CD4-positive, alpha-beta T cell treated with Interleukin-1 beta for 1 hour (primary cell): ENCODE data around the gene ID3.

Source experiments
- DNase-seq, 2 donors: peaks; one replicate each; pipeline ENCODE4 v3.0.0-alpha.2; 2020 to 2022

Gene ID3

DNA sequence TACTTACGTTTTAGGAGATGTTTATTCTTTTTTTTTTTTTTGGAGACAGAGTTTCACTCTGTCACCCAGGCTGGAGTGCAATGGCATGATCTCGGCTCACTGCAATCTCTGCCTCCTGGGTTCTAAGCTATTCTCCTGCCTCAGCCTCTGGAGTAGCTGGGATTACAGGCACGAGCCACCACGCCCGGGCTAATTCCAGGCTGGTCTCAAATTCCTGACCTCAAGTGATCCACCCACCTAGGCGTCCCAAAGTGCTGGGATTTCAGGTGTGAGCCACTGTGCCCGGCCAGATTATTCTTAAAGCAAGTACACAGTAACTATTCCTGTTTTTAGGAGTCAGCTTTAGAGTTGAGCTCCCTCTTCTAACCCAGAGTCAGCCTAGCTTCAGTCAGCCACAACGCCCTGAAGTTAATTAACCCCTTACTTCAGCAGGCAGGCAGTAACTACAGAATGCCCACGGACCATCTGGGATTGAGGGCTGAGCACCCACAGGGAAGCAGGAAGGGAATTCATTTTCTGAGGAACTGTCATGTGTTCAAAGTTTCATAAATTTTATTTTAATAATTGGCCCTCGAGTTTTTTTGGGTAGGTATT, 5.3 kb upstream of the ID3 start:
- DNase-seq, result no peak

DNA sequence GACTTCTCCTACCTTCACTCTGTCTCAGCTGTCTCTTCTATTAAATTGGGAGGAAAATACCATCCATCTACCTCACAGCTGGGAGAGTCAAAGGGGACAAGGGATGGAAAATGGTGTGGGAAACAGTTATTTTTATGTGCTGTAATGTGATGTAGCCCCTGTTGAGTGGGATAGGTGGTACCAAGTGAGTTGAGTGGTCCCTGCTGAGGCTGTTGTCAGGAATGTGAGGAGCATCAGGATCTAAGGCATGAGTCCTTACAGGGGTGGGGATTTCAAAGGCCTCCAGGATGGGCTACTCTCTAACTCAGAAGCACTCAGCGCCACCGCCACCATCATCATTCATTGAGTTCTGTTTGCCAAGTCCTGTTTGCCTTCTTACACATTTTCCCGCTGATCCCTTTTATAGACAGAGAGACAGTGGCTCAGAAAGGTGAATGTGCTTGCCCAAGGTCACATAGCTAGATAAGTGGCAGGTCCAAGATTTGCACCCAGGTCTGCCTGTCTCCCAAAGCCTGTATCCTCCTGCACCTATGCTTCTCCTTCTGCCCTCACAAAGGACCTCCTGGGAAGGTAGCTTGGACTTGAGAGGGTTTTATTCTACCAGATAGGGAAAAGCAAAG, 4.6 kb upstream of the ID3 start:
- DNase-seq, result no peak

DNA sequence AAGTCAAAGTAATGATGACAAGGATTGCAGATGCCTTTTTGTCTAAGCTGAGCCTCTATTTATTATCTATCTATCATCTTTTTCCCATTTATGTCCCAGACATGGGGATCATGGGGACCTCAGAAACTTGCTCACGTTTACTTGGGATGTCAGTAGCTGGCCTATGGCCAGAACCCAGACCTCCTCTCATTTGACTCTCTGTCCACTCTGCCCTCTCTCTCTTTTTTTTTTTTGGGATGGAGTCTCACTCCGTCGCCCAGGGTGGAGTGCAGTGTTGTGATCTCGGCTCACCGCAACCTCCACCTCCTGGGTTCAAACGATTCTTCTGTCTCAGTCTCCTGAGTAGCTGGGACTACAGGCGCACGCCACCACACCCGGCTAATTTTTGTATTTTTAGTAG, 3.7 kb upstream of the ID3 start:
- no peak for DNase-seq

DNA sequence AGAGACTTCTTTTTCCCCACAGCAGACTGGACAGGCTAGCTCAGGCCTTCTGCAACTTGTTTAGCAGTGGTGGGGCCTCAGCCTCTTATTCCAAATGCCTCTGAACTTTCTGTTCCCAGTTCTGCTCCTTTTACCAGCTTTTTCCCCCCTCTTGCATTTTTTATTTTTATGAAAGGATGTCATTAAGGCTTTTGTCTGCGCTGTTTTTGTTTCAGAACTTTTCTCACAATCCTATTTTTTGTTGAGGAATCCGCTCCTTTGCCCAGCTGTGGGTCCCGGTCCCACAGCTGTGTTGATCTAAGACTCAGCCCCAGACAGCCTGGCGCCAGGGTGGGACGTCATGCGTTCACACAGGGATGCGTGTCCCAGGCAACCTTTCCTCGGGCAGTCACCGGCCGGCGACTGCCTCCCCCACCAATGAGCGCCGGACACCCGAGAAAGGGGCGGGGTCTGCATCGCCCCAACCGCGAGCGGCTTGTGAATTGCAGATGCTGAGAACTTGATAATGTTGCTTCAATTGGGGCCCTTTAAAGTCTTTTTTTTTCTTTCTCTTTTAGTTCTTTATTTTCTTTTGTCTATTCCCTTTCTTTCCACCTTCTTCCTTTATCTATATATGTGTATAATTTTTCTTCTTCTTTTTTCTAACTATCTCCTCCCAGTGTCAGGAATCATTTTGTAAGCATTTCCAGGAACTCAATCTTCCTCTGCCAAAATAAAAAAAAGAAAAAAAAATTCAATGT, 3.0 kb upstream of the ID3 start:
- DNase-seq, result peak in 1 of 2 donors; percentile 75

DNA sequence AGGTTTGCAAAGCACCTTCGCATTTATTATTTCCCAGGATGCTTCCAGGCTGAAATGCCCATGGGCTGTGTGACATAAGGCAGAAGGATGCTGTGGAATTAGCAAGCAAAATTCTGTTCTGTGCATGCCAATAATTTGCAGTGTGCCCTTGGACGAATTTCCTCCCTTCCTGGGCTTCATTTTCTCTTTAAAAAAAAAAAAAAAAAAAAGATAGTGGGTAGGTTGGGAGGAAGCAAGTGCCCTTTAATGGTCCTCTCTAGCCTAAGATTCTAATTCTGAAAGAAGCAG, 2.5 kb upstream of the ID3 start:
- DNase-seq, result no peak

DNA sequence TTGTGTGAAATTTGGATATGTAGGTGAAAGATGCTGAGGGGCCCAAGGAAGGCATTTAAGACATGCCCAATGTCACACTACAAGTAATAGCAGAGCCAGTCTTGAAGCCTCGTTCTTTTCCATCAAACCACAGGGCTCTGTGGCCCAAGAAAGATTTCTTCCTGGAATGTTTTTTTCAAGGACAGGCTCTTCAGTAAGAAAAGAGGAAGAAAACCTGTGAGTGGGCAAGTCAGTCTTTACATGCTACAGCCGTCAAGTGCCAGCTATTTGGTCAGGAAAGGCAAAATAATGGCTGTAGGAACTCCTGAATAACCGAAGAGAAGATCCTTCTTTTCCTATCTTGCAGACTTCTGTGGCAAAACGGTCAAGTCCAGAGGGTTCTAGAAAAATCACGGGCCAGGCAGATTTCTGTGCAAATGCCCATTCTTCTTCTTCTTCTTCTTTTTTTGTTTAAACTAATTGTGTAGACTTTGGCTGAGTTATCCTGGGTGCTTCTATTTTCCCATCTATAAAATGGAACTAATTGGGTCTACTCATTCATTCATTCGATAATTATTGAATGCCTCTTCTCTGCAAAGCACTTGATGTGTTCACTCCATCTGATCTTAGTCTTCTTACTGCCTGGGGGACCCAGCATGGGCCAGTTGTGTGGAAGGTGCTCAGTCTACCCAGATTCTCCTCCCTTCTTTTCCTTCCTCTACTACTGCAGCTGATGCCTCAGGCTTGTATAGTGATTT, 1.9 kb upstream of the ID3 start:
- no peak for DNase-seq

DNA sequence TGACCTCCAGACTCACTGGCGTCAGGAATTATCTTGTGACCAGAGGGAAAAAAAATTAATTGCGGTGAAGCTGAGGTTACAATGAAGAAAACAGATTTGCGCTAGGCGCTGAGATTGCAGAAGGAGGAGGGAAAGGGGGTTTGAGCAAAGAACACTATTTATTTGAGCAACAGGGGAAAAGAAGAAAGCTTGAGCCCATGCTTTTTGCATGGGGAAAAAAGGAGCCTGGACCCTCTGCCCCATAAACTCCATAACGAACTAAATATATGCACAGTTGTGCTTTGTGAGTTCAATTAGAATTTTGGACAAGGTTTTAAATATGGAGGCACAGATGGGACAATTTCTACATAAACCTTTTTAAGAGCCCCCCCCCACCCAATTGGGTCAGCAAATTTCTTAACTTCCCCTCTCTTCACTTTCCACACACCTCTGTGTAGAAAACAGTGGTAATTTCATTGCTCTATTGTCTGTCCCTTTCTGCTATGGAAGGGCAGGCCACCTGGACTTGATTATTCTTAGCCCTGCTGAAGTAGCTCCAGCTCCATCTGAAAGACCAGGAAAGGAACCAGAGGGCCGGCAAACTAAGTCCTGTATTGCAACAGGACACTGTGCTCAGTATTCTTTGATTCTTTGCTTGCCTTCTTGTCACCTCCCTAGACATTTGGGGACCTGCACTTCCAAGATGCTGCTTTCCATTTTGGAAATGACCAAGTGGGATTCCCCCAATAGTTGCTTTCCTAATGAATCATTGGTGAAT, 862 bp upstream of the ID3 start:
- DNase-seq, result no peak

DNA sequence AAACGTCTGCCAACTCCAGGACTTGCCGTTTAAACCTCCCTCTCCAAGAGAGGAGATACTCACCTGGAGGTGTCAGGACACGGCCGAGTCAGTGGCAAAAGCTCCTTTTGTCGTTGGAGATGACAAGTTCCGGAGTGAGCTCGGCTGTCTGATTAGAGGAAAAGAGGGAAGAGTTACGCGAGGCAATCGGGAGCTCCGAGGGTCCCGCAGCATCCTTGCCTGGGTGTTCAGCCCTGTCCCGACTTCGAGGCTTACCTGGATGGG, 497 bp downstream of the ID3 start:
- no peak for DNase-seq

DNA sequence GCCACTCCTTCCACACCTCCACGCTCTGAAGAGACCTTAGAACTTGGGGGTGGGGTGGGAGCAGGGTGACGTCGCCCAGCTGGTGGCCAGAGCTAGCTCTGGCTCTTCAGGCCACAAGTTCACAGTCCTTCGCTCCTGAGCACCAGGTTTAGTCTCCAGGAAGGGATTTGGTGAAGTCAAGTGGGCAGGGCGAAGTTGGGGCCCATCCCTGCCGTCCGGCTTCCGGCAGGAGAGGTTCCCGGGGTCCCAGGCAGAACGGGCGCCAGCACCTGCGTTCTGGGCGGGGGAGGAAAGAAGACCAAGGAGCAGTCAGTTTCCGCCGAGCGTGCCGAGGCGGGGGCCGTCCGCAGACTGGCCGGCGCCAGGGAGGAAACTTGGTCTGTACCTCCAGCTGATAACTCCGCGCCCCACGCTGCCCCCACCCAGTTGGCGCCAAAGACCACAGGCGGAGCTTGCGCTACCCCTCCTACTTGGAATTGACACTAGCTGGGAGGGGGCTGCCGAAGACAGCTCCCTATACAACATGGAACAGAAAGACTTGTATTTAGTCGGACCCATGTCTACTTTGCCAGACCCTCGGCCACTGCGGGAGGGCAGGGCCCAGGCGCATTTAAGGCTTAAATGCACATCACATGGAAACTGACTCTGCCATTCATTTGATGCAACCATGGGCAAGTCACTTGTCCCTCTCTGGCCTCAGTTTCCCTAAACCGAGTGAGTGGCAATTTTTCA, 995 bp downstream of the ID3 start:
- no peak for DNase-seq

DNA sequence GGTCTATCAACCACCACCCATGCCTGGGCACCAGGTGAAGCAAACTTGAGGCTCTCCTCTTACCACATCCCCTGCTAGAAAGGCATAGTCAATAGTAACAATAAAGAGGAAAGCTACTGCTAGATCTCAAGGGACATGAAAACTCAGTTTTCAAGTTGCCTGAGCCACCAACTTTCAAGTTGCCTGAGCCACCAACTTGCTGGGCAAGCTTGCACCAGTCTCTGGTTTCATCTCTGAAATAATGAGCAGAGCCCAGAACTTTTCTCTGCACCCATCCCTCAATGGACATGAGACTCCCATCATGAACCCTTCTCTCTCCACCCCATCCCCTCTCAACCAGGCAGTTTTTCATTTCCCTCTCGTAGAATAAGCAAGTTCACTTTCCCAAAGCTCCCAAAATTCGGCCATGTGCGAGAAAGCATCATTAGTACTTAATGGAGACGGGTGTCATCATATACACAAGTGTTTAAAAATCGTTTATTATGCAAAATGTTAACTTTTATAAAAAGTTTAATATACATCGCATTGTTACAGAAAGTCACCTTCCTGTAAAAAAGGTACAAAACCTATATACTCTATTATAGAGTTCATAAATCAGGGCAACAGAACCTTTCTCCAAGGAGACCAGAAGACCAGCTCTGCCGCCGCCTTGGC, 1.7 kb downstream of the ID3 start:
- no peak for DNase-seq

DNA sequence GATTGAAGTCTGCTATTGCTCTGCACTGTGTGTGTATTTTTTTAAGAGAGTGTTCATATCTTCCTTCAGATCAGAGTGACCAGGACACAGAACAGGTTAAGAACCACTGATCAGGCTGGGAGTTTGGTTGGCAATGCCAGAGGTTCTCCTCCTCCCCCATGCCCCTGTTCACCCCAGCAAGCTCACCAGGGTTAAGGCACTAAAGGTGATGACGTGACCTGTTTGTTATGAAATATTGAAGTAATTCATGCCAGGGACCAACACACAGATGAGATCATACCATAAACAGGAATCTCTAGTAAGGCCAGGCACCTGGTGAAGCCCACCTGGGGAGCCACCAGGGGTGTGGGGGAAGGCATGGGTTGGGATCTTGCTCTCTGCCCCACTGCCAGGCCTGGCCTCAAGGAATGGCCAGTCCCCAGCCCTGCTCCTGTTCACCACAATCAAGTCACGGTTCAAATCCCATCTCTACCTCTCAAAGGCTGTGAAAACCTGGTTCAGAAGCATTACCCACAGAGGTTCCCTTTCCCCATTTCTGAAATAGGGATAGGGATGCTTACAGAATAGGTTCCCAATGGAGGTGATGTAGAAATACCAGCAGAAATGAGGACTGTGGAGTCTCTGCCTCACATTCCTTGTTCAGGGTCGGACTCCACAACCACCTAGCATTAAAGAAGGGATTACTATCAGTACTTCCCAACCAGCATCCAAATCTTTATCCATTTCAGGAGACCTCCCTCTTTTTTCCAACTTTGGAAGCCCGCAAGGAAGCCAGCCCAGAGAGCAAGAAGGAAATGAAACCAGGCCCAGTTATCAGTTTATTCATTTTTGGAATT, 2.4 kb downstream of the ID3 start:
- DNase-seq, result no peak

DNA sequence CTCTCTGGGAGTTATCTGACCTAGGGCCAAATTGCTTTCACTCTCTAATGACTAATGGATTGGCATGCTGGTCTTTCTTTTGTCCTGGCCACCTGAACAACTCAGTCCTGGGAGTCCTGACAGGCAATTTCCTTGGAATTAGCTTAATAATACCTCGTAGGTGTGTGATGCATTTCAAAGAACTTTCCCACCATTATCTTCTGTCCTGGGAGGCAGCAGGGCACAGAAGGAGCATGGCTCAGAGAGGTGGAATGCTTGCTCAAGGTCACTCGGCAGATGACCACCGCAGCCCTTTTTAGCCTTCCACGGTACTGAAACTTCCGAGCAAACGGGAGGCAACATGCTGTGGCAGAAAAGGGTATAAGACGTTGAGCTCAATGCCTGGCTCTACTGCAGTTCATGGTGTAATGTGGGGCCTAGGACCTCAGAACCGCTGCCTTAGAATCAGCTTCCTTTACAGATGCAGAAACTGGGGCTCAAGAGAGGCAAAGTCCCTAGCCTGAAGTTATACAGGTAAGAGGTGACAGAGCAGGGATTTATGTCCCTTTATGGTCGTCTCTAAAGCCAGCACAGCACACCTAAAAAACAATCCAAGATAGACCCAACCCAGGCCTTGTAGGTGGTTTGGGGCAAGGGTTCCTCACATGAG, 3.2 kb downstream of the ID3 start:
- DNase-seq, result no peak

DNA sequence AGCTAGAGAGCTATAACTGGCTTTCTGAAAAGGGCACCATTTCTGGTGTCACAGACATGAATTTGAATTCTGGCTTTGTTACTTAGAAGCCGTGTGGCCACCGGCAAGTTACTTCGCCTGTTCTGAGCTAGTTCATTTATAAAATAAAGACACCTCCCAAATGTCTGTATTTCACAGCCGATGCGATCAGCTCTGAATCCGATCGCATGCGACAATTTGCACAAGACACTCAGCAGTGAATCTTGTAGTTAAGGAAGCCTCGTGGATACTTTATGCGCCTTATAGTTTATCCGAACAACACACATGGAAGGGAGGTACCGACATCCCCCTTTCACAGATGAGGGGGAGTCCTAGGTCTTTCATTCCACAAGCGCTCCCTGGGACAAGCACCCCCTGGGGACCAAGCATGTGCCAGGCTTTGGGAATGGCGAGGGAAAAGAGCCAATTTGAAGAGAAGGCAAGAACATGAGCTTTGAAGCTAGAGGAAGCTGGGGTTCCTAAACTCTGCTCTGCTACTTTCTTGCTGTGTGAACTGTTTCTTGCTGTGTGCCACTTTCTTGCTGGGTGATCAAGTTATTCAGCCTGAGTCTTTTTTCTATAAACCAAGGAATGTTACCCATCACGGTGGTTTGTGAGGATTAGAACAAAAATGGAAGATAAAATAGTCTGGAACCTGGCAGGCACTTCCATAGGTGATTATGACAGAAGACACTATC, 3.9 kb downstream of the ID3 start:
- DNase-seq, result no peak

DNA sequence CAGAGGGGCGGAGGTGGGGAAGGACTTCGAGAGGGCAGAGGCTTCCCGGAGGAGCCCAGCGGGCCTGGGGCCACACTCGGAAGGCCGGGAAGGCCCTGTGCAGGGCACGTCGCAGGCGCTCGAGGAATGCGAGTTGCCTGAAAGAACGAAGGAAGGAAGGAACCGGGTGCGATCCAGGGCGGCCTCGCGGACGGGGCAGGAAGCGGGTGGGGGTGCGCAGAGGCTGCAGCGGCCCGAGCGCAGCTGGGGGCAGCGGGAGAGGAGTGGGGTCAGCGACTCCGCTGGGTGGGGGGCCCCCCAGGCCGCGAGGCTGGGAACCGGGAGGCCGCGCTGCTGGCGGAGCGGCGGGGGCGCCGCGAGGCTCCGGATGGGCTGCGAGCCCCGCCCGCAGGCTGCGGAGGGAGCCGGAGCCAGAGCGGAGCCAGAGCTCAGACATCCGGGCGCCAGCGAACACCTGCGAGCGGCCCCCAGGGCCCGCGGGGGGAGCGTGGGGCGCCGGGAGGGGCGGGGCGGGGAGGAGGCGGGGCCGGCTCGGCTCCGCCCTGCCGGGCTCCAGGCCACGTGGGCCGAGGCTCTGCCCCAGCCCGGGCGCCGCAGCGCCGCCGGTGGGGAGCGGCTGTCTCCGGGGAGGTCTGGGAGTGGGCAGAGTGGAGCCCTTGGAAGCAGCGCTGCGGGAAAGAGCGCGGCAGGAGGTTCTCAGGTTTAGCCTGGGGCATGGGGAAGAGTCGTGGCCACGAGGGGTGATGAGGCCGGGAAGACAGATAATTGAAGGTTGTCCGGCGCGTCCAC, 4.6 kb downstream of the ID3 start:
- DNase-seq, result peak; percentile 89 to 90

DNA sequence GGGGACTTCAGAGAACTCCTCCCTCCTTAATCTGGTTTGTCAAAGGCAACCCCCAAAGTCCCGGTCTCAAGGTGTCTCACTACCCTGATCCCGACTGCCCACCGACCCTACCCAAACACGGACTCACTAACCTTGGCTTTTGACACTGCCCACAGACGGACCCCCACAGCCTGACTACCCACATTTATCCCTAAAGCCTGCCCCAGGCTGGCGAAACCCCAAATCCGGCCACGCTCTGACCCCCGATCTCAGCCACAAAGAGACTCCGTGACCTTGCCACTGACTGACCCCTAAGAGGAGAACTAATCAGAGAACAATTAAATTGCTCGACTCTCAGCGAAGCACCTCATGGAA, 5.2 kb downstream of the ID3 start:
- DNase-seq, result no peak

DNA sequence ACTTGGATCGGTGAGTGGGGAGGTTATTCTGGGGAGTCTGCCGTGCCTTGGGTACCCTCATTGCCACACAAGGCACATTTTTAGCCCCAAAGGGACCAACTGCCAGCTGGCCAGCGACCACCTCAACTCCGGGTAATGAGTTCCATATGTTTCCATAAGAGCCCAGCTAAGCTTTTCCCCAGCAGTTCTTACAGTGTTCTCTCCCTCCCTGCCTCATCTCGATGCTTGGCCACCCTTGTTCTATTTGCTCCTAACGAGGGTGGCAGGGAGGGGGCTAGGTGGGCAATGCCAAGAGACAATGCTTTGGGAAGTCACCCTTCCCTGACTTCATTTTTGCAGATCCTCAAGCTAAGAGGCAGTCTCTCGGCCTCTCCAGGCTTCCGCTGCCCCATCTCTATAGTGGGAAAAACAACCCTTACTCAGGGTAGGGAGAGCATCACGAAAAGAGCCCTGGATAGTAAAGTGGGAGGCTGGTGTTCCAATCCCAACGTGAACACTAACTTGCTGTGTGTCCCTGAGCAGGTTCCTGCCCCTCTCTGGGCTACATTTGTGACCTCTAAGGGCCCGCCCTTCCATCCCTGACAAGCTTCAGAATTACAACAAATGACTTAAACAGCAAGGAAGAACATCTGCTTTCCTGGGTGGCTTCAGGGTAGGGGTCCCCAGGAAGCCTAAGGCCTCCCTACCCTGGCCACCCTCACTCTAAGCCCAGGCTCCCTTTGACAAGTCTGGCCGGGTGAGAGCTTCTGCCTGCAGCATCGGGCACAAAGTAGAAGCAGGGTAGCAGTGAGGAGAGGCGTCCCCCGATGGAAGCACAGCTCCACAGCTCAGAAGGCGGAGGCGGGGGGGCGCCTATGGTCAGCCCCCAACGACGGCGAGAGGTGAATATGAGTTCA, 5.8 kb downstream of the ID3 start:
- DNase-seq, result no peak

DNA sequence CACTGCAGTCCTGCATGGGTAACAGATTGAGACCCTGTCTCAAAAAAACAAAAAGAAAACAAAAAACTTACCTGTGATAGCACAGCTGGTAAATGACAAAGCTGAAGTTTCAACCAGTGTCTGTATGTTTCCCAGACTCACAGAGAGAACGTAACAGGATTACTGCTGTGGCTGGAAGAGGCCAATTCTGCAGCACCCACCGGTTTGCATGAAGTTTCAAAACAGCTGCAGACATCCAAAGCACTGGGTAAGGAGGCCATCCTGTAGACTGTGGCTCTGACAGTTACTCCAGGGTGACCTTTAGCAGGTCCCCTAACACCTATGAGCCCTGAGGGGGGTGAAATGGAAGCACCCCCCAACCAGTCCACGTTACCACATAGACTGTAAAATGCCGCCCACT, 7.5 kb downstream of the ID3 start:
- DNase-seq, result no peak

DNA sequence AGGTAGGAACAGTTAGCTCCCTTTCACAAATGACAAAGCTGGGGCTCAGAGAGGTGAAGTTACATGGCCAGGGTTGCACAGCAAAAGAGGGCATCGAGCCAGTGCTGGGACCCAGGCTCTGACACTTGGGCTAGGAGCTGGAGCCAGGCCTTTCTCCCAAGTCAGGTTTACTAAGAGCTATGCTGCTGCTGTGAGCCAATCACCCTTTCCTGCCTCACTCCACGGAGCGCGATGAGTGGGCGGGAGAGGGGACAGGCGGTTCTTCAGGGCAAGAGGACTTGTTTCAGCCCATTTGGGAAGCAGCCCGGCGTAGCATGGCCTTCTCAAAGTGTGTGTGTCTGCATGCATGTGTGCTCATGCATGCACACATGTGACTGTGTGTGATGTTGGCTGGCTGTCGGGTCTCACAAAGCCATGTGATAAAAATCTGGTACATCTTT, 10.6 kb downstream of the ID3 start:
- no peak for DNase-seq
